Stimulated activated memory B cell treated with anti-CD40 and anti-IgM and Interleukin-4, amounts not matched to agents 10 μg/mL and 1 μg/mL and 100 μg/mL, for 72 hours (primary cell): ENCODE data around the gene SHTN1.

Experiments
- ATAC-seq: fragments of 150-1000 bp; cut with Tn5 transposase; 2 replicates; pipeline ENCODE4 v1.10.0; 2021
- H3K27ac Mint-ChIP-seq: one replicate; pipeline ENCODE4 v1.8.0; 2022; ENCODE audit warnings: mild to moderate bottlenecking, mixed read lengths
- H3K27me3 Mint-ChIP-seq: one replicate; pipeline ENCODE4 v1.8.0; 2022; ENCODE audit warnings: mixed read lengths
- H3K36me3 Mint-ChIP-seq: one replicate; pipeline ENCODE4 v1.8.0; 2022; ENCODE audit warnings: mixed read lengths
- H3K4me1 Mint-ChIP-seq: one replicate; pipeline ENCODE4 v1.8.0; 2022; ENCODE audit warnings: mixed read lengths
- H3K4me3 Mint-ChIP-seq: one replicate; pipeline ENCODE4 v1.8.0; 2022; ENCODE audit warnings: mild to moderate bottlenecking, moderate library complexity, mixed read lengths
- H3K9me3 Mint-ChIP-seq: one replicate; pipeline ENCODE4 v1.8.0; 2022; ENCODE audit warnings: mixed read lengths

The SHTN1 gene

DNA sequence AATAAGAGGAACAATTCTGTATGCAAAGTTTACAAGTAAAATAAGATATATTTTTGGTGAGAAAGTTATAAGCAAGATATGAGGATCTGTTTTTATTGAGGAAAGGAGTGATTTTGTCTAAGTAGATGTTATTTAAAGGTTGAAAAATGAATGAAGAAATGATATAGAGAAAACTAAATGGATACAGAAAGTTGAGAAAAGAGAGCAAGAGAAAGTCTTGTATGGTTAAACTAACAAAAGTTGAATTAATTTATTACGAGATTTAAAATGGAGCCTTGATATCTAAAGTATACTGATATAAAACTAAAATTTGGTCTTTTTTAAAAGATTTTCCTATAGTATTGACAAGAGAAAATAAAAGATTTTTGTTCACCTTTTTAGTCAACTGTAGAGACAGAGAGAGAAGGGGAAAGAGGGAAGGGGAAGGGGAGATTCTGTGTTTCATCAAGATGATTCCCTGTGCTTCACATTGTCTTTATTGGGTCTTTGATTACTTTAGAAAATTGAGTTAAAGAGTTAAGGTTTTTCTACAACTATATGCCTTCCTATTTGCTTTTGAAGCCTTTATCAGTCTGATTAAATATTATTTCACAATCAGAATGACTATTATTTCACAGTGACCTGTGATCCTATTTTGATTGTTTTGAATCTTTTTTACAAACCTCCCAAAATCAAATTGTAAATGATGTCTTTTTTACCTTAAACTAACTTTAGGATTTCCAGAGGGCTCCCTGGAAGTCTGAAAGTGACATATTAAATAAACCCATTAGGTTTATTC is 10.7 kb downstream of the SHTN1 start:
- no peak for ATAC-seq
- H3K4me3 Mint-ChIP-seq: no peak overlapping the region
- H3K4me1 Mint-ChIP-seq: no peaks in the 10 kb centered on the region
- H3K9me3 Mint-ChIP-seq: no peaks in the 10 kb centered on the region
- no peaks in the 10 kb centered on the region for H3K36me3 Mint-ChIP-seq
- no peak overlapping the region for H3K27ac Mint-ChIP-seq
- H3K27me3 Mint-ChIP-seq: peaks cover 20% of the 10 kb centered on the region

- Mint-ChIP-seq H3K36me3 (no peaks in the 10 kb centered on the region), H3K27me3 (peaks cover 20% of the 10 kb centered on the region), H3K4me3 (no peak overlapping the region), H3K9me3 (no peaks in the 10 kb centered on the region), H3K27ac (no peak overlapping the region), H3K4me1 (no peaks in the 10 kb centered on the region)
- no peak for ATAC-seq
These were observed 11.4 kb downstream of the SHTN1 start for GRCh38 chr10:116993610-116994009.

DNA sequence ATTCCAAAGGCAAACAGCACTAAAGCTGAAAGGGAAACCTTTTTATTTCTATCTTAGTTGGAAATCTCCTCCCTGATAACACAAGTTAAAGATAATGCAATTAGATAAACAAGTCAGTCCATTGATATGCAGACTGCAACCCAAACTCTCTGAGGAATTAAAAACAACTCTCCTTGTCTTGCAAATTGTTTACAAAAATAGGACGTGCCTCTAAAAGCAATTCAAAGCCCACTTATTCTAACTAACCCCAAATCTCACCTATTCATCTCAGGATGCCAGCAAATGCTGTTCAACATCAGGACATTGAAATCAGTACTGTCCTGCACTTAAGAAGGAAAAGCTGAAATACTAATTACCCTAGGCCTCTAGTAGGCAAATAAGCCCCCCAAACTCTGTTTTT is 12.8 kb downstream of the SHTN1 start:
- Mint-ChIP-seq H3K27ac (no peak overlapping the region), H3K36me3 (no peaks in the 10 kb centered on the region), H3K4me3 (no peak overlapping the region), H3K27me3 (peaks cover 11% of the 10 kb centered on the region), H3K9me3 (no peaks in the 10 kb centered on the region), H3K4me1 (no peaks in the 10 kb centered on the region)
- no peak for ATAC-seq

DNA sequence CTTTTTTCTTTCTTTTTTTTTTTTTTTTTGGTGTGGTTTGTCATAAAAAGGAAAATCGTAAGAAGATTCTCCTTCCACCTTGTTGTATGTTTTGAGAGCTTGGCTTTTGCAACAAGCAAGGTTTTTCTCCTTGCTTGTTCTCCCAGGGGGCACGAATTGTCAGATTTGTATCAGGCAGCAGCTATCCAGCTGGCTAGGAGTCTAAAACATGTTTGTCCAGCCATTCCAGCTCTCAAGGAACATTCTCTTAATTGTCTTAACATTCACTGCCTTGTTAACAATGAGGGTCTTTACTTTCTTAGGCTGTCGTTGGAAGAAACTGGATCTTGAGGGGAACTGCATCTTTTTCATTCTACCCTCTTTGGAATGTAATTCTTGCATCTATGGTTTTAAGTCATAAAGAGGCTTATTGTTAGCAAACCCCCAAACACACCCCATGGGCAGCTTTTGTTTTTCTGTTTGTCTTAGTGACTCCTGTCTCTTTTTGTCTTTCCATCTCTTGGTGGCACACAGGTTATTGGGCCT is 14.6 kb downstream of the SHTN1 start:
- no peak for ATAC-seq
- no peak overlapping the region for H3K27ac Mint-ChIP-seq
- H3K36me3 Mint-ChIP-seq: no peaks in the 10 kb centered on the region
- no peaks in the 10 kb centered on the region for H3K4me1 Mint-ChIP-seq
- no peak overlapping the region for H3K4me3 Mint-ChIP-seq
- no peaks in the 10 kb centered on the region for H3K9me3 Mint-ChIP-seq
- H3K27me3 Mint-ChIP-seq: no peaks in the 10 kb centered on the region

DNA sequence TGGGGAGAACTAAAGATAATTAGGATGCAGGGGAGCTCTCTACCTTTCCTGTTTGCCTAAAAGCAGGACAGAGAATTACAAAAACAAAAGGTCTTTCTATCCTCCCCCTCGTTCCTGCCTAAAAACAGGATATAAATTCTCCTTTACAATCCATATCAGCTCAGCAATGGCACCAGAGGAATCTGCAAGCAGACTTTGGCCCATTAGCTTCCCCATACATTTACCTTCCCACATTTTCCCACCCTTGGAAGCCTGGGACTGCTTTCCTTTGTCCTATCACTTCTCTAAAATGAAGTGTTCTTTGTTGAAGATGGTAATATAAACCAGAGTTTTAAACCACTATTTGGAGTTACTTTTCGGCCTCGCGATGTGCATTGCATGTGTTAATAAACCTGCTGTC is 15.5 kb downstream of the SHTN1 start:
- Mint-ChIP-seq H3K27ac (no peak overlapping the region), H3K9me3 (no peaks in the 10 kb centered on the region), H3K4me1 (no peaks in the 10 kb centered on the region), H3K36me3 (no peaks in the 10 kb centered on the region), H3K27me3 (no peaks in the 10 kb centered on the region), H3K4me3 (no peak overlapping the region)
- no peak for ATAC-seq

- ATAC-seq: no peak
- Mint-ChIP-seq H3K27ac (no peak overlapping the region), H3K4me3 (no peak overlapping the region), H3K9me3 (no peaks in the 10 kb centered on the region), H3K36me3 (no peaks in the 10 kb centered on the region), H3K27me3 (no peaks in the 10 kb centered on the region), H3K4me1 (no peaks in the 10 kb centered on the region)
These were observed 16.7 kb downstream of the SHTN1 start for GRCh38 chr10:116988311-116988710.

- no peaks in the 10 kb centered on the region for H3K27me3 Mint-ChIP-seq
- no peak overlapping the region for H3K4me3 Mint-ChIP-seq
- H3K9me3 Mint-ChIP-seq: no peaks in the 10 kb centered on the region
- H3K36me3 Mint-ChIP-seq: no peaks in the 10 kb centered on the region
- no peaks in the 10 kb centered on the region for H3K4me1 Mint-ChIP-seq
- no peak overlapping the region for H3K27ac Mint-ChIP-seq
- no peak for ATAC-seq
These were observed 19.4 kb downstream of the SHTN1 start for GRCh38 chr10:116985611-116986010.

GRCh38 chr10:116984202-116984990 is 20.6 kb downstream of the SHTN1 start:
- no peaks in the 10 kb centered on the region for H3K9me3 Mint-ChIP-seq
- no peak for ATAC-seq
- H3K36me3 Mint-ChIP-seq: no peaks in the 10 kb centered on the region
- H3K4me3 Mint-ChIP-seq: no peak overlapping the region
- no peaks in the 10 kb centered on the region for H3K4me1 Mint-ChIP-seq
- no peak overlapping the region for H3K27ac Mint-ChIP-seq
- no peaks in the 10 kb centered on the region for H3K27me3 Mint-ChIP-seq

GRCh38 chr10:116980041-116980440 is 24.9 kb downstream of the SHTN1 start:
- H3K36me3 Mint-ChIP-seq: no peaks in the 10 kb centered on the region
- ATAC-seq: no peak
- H3K27me3 Mint-ChIP-seq: no peaks in the 10 kb centered on the region
- no peak overlapping the region for H3K27ac Mint-ChIP-seq
- no peaks in the 10 kb centered on the region for H3K4me1 Mint-ChIP-seq
- no peaks in the 10 kb centered on the region for H3K9me3 Mint-ChIP-seq
- H3K4me3 Mint-ChIP-seq: no peak overlapping the region

GRCh38 chr10:116978901-116979300 is 26.1 kb downstream of the SHTN1 start:
- H3K27ac Mint-ChIP-seq: no peak overlapping the region
- no peaks in the 10 kb centered on the region for H3K9me3 Mint-ChIP-seq
- H3K4me1 Mint-ChIP-seq: no peaks in the 10 kb centered on the region
- H3K4me3 Mint-ChIP-seq: no peak overlapping the region
- no peak for ATAC-seq
- no peaks in the 10 kb centered on the region for H3K36me3 Mint-ChIP-seq
- H3K27me3 Mint-ChIP-seq: no peaks in the 10 kb centered on the region

- ATAC-seq: no peak
- Mint-ChIP-seq H3K4me1 (no peaks in the 10 kb centered on the region), H3K27ac (no peak overlapping the region), H3K36me3 (no peaks in the 10 kb centered on the region), H3K9me3 (no peaks in the 10 kb centered on the region), H3K27me3 (no peaks in the 10 kb centered on the region), H3K4me3 (no peak overlapping the region)
These were observed 30.5 kb downstream of the SHTN1 start for GRCh38 chr10:116974456-116975005.

DNA sequence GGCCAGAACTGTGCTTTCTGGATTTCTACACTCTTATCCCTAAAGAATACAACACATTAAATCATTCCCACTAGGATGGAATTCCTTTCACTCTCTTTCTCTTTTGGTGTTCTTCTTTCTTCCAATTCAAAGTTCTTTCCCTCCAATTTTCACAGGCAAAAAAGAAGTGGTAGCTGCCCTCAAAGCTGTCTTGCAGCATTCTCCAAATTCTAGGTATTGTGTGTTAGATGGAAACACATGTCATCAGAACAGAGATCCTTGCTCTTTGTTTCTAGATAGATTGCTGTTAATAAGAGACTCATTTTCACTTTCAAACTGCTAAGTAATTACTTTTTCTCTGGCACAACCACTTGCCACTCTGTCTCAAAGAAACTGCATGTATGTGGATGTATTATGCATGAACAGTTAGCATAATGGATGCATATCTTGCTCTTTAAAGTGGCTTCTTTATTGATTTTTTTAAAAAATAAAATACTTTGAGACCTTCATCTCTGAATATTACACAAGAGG is 31.0 kb downstream of the SHTN1 start:
- H3K4me3 Mint-ChIP-seq: no peak overlapping the region

DNA sequence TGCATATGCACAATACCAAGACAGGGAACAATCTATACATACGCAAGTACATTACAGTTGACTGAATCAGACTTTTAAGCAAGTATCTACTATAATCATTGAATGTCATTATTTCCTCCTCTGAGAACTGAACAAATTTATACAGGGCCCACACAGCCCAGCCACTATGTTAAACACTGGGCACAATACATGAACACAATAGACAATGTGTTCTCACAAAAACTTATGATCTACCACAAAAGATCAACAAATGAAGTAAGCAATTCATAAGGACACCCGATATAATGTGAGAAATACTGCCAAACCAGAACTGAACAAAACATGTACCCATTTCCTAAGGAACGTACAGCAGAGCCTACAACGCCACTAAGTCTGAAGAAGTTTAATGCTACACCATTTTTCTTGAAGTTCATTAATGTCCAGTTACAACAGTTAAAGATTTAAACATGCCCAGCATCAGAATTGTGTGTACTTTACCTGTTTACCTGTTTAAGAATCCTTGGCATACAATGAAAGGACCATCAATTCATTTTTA is 31.5 kb downstream of the SHTN1 start:
- no peak overlapping the region for H3K27ac Mint-ChIP-seq
- H3K9me3 Mint-ChIP-seq: no peaks in the 10 kb centered on the region
- no peaks in the 10 kb centered on the region for H3K36me3 Mint-ChIP-seq
- H3K27me3 Mint-ChIP-seq: no peaks in the 10 kb centered on the region
- no peak for ATAC-seq
- no peak overlapping the region for H3K4me3 Mint-ChIP-seq
- no peaks in the 10 kb centered on the region for H3K4me1 Mint-ChIP-seq

More for the DNA sequence above, 31.0 kb downstream of the SHTN1 start:
- H3K4me1 Mint-ChIP-seq: no peaks in the 10 kb centered on the region
- H3K9me3 Mint-ChIP-seq: no peaks in the 10 kb centered on the region
- ATAC-seq: no peak
- no peaks in the 10 kb centered on the region for H3K36me3 Mint-ChIP-seq
- H3K27me3 Mint-ChIP-seq: no peaks in the 10 kb centered on the region
- H3K27ac Mint-ChIP-seq: no peak overlapping the region

DNA sequence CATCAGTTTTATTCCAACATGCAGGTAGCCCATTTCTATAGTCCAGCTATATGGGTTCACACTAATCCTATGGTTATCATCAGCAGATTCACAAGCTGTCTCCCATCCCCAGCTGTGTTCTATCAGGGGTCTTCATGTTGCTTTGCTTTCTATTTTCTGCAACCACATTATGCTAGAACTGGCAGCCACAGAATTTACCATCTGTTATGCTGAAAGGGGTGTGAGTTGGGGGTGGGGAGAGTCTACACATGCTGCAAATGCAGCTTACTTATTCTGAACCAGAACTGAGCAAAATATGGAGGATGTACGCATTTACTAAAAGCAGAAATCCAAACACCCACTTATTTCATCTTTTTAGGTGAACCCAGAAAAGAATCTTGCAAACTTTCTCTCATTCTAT is 32.9 kb downstream of the SHTN1 start:
- H3K27me3 Mint-ChIP-seq: no peaks in the 10 kb centered on the region
- no peak overlapping the region for H3K4me3 Mint-ChIP-seq
- no peaks in the 10 kb centered on the region for H3K36me3 Mint-ChIP-seq
- H3K4me1 Mint-ChIP-seq: no peaks in the 10 kb centered on the region
- H3K9me3 Mint-ChIP-seq: no peaks in the 10 kb centered on the region
- ATAC-seq: no peak
- no peak overlapping the region for H3K27ac Mint-ChIP-seq

DNA sequence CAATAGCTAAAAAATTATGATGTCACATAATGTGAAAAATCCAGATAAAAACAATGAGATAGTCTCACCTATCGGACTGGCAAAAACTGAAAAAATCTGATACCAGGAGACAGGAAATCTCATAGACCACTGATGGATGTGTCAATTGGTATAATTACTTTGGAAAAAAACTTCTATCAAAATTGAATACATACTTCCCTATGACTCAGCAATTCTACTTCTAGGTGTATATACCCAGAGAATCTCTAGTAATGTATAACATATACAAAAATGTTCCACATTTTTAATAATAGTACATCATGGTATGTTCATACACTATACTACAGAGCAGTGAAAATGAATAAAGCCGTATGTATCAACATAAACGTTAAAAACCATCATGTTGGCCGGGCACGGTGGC is 34.9 kb downstream of the SHTN1 start:
- no peak overlapping the region for H3K27ac Mint-ChIP-seq
- H3K27me3 Mint-ChIP-seq: no peaks in the 10 kb centered on the region
- H3K4me1 Mint-ChIP-seq: no peaks in the 10 kb centered on the region
- no peaks in the 10 kb centered on the region for H3K9me3 Mint-ChIP-seq
- no peak overlapping the region for H3K4me3 Mint-ChIP-seq
- H3K36me3 Mint-ChIP-seq: no peaks in the 10 kb centered on the region
- no peak for ATAC-seq
